Mononuclear cell (primary cell): ENCODE measurements around the gene CDCA5. TPM values are rescaled to one million over a fixed set of nuclear protein-coding genes. Genes with fewer than 3 reads are reported as not detected.

Experiments used
- H3K27me3 ChIP-seq: 2 replicates; pipeline ENCODE4 v1.6.0; 2011; ENCODE audit warnings: low read length, control low read depth; ENCODE audit not compliant: insufficient read depth
- H3K4me1 ChIP-seq: 2 replicates; pipeline ENCODE4 v1.5.1; 2011; ENCODE audit warnings: mild to moderate bottlenecking, low read length, control low read depth; ENCODE audit not compliant: insufficient read depth
- H3K4me3 ChIP-seq: 2 replicates; pipeline ENCODE4 v1.5.1; 2011; ENCODE audit warnings: mild to moderate bottlenecking, low read length, moderate library complexity
- H3K9me3 ChIP-seq: 2 replicates; pipeline ENCODE4 v1.5.1; 2011; ENCODE audit warnings: low read depth, mild to moderate bottlenecking, control low read depth, low read length
- total RNA-seq: library from RNA; depleted of rRNA; stranded (reverse); fragments of >200 nt; gene quantifications from one replicate; pipeline ENCODE4 v1.2.3, GENCODE V29; 2012

Gene CDCA5
- total RNA-seq, 1 donor: not detected

GRCh38 chr11:65100674-65101350 lies 17.0 kb upstream of the CDCA5 start:
- no peak overlapping the region for H3K4me3 ChIP-seq
- H3K9me3 ChIP-seq: no peaks in the 10 kb centered on the region
- no peaks in the 10 kb centered on the region for H3K27me3 ChIP-seq
- H3K4me1 ChIP-seq: peaks cover 16% of the 10 kb centered on the region

- Histone ChIP-seq H3K9me3 (no peaks in the 10 kb centered on the region), H3K4me1 (peaks cover 20% of the 10 kb centered on the region), H3K4me3 (no peak overlapping the region), H3K27me3 (no peaks in the 10 kb centered on the region)
Observed at GRCh38 chr11:65096926-65097325, 13.1 kb upstream of the CDCA5 start.

GRCh38 chr11:65095974-65096806 lies 12.3 kb upstream of the CDCA5 start, which contains the start of gene VPS51:
Gene VPS51 (plus strand): TSS chr11:65096214. CDS start chr11:65096251, 37 bp downstream.
- Histone ChIP-seq H3K4me3 (peak within 1 kb of the TSS; percentile 88), H3K4me1 (peaks cover 20% of the 10 kb centered on the region), H3K9me3 (no peaks in the 10 kb centered on the region), H3K27me3 (no peaks in the 10 kb centered on the region)

GRCh38 chr11:65095427-65095826 lies 11.6 kb upstream of the CDCA5 start:
- peaks cover 20% of the 10 kb centered on the region for H3K4me1 ChIP-seq
- no peaks in the 10 kb centered on the region for H3K27me3 ChIP-seq
- no peaks in the 10 kb centered on the region for H3K9me3 ChIP-seq
- H3K4me3 ChIP-seq: no peak overlapping the region

- Histone ChIP-seq H3K4me3 (no peak overlapping the region), H3K9me3 (no peaks in the 10 kb centered on the region), H3K4me1 (peaks cover 2% of the 10 kb centered on the region), H3K27me3 (no peaks in the 10 kb centered on the region)
Observed at GRCh38 chr11:65090628-65091027, 6.8 kb upstream of the CDCA5 start.

- Histone ChIP-seq H3K4me3 (no peak overlapping the region), H3K9me3 (no peaks in the 10 kb centered on the region), H3K27me3 (no peaks in the 10 kb centered on the region), H3K4me1 (peaks cover 9% of the 10 kb centered on the region)
Observed at GRCh38 chr11:65089621-65090020, 5.8 kb upstream of the CDCA5 start.

GRCh38 chr11:65087827-65088226 lies 4.0 kb upstream of the CDCA5 start:
- H3K27me3 ChIP-seq: no peaks in the 10 kb centered on the region
- no peaks in the 10 kb centered on the region for H3K9me3 ChIP-seq
- H3K4me1 ChIP-seq: peaks cover 20% of the 10 kb centered on the region
- H3K4me3 ChIP-seq: no peak overlapping the region

GRCh38 chr11:65087216-65087615 lies 3.4 kb upstream of the CDCA5 start:
- no peaks in the 10 kb centered on the region for H3K9me3 ChIP-seq
- no peaks in the 10 kb centered on the region for H3K27me3 ChIP-seq
- H3K4me3 ChIP-seq: no peak overlapping the region
- peaks cover 20% of the 10 kb centered on the region for H3K4me1 ChIP-seq

- Histone ChIP-seq H3K4me3 (no peak overlapping the region), H3K4me1 (peaks cover 23% of the 10 kb centered on the region), H3K9me3 (no peaks in the 10 kb centered on the region), H3K27me3 (no peaks in the 10 kb centered on the region)
Observed at GRCh38 chr11:65086809-65087208, 3.0 kb upstream of the CDCA5 start.

- no peaks in the 10 kb centered on the region for H3K9me3 ChIP-seq
- peaks cover 35% of the 10 kb centered on the region for H3K4me1 ChIP-seq
- no peaks in the 10 kb centered on the region for H3K27me3 ChIP-seq
- H3K4me3 ChIP-seq: no peak overlapping the region
Observed at GRCh38 chr11:65085446-65085845, 1.6 kb upstream of the CDCA5 start.

- Histone ChIP-seq H3K9me3 (no peaks in the 10 kb centered on the region), H3K4me1 (peaks cover 35% of the 10 kb centered on the region), H3K4me3 (peak overlapping the region; percentile 43), H3K27me3 (no peaks in the 10 kb centered on the region)
Observed at GRCh38 chr11:65084598-65085375, 947 bp upstream of the CDCA5 start.

- H3K9me3 ChIP-seq: no peaks in the 10 kb centered on the region
- H3K4me3 ChIP-seq: peak overlapping the region; percentile 43
- no peaks in the 10 kb centered on the region for H3K27me3 ChIP-seq
- peaks cover 37% of the 10 kb centered on the region for H3K4me1 ChIP-seq
Observed at GRCh38 chr11:65083134-65083833, 556 bp downstream of the CDCA5 start.

- Histone ChIP-seq H3K9me3 (no peaks in the 10 kb centered on the region), H3K27me3 (no peaks in the 10 kb centered on the region), H3K4me1 (peaks cover 27% of the 10 kb centered on the region), H3K4me3 (no peak overlapping the region)
Observed at GRCh38 chr11:65078786-65079342, 5.0 kb downstream of the CDCA5 start.

GRCh38 chr11:65078151-65078550 lies 5.7 kb downstream of the CDCA5 start:
- H3K4me1 ChIP-seq: peaks cover 21% of the 10 kb centered on the region
- H3K9me3 ChIP-seq: no peaks in the 10 kb centered on the region
- no peak overlapping the region for H3K4me3 ChIP-seq
- H3K27me3 ChIP-seq: no peaks in the 10 kb centered on the region
